Measurements from ENCODE around the gene NSD1.
A peak's percentile ranks its signal among the peaks of the same experiment; 100 is the strongest.
"Not testable (repeated sequence)": the region's sequence is repeated elsewhere in the genome, so short reads cannot be mapped to it uniquely, and the experiment has no call there.

Gene NSD1

GRCh38 chr5:177177847-177178437, 44.4 kb downstream of the NSD1 start:
- not testable (repeated sequence) for DNase-seq

- DNase-seq: no peak
These were observed 45.2 kb downstream of the NSD1 start for GRCh38 chr5:177178733-177179304.

GRCh38 chr5:177179431-177179830, 45.9 kb downstream of the NSD1 start:
- DNase-seq: no peak

DNA sequence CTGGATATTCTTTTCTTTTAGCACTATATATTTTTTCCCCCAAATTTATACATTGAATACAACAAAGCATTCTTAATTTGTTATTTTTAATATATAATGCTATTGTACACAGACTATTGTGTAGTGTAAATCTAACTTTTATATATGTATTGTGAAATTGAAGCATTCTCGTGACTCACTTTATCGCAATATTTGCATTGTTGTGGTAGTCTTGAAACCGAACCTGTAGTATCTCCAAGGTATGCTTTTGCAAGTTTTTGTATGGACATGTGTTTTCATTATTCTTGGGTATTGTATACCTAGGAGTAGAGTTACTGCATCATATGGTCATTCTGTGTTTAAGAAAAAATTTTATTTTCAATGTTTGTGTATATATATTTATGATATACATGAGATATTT, 49.6 kb downstream of the NSD1 start:
- DNase-seq: no peak

GRCh38 chr5:177183766-177184360, 50.3 kb downstream of the NSD1 start:
- DNase-seq: peak; percentile 58 to 76

GRCh38 chr5:177185993-177186392, 52.4 kb downstream of the NSD1 start:
- no peak for DNase-seq

- no peak for DNase-seq
These were observed 53.1 kb downstream of the NSD1 start for GRCh38 chr5:177186645-177187044.

DNA sequence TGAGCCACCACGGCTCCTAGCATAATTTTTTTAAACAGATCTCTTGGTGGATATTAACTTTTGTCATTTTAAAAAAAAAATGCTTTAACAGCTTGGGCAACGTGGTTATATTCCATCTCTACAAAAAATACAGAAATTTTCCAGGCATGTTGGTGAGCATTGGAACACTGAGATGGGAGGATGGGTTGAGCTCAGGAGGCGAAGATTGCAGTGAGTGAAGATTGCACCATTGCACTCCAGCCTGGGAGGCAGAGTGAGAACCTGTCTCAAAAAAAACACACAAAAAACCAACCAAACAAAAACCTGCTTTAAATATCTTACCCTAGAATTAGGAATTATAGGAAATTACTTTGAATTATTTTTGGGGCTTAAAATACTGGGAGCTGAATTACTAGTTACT, 55.2 kb downstream of the NSD1 start:
- DNase-seq: no peak

DNA sequence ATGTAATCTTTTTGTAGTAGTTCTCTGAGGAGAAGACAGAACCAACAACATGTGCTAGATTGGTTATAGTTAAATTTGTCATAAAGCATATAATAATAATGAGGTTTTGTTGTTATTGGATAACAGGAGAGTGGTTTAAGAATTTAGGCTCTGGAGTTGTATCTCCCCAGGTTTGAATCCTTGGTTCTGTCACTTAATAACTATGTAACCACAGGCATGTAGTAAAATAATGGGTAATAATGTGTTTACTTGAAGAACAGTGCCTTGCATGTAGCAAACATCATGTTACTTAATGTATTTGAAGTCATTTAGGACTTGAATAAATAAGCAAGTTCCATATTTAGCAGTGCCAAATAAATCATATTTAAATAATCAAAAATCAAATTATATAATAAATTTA, 55.8 kb downstream of the NSD1 start:
- DNase-seq: no peak

- no peak for DNase-seq
These were observed 56.4 kb downstream of the NSD1 start for GRCh38 chr5:177189965-177190364.

DNA sequence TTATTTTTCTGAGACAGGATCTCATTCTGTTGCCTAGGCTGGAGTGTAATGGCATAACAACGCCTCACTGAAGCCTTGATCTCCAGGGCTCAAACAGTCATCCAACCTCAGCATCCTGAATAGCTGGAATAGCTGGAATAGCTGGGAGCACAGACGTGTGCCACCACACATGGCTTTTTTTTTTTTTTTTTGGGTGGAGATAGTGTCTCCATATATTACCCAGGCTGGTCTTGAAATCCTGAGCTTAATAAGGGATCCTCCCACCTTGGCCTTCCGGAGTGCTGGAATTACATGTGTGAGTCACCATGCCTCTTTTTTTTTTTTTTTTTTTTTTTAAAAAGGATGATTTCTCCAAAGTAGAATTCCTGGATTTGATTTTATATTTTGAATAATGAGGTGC, 60.7 kb downstream of the NSD1 start:
- DNase-seq: no peak

GRCh38 chr5:177195307-177195952, 61.9 kb downstream of the NSD1 start:
- DNase-seq: no peak

DNA sequence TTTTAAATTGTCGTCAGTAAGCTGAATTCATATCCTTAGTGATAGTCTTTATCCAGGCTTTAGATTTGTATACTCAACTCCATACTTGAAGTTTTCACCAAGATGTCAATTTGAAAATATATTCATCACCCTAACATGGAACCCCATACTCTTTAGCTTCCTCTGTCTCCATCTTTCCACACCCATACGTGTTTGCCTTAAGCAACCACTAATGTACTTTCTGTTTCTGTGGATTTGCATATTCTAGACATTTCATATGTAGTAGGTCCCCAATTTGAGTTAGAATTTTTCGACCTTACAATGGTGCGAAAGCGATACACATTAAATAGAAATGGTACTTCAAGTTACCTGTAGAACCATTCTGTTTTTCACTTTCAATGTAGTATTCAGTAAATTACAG, 65.2 kb downstream of the NSD1 start:
- no peak for DNase-seq

- no peak for DNase-seq
These were observed 70.7 kb downstream of the NSD1 start for GRCh38 chr5:177204281-177204680.

DNA sequence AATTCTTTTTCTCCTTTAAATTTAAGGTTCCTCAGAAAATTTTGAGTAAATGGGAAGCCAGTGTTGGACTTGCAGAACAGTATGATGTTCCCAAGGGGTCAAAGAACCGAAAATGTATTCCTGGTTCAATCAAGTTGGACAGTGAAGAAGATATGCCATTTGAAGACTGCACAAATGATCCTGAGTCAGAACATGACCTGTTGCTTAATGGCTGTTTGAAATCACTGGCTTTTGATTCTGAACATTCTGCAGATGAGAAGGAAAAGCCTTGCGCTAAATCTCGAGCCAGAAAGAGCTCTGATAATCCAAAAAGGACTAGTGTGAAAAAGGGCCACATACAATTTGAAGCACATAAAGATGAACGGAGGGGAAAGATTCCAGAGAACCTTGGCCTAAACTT, 76.0 kb downstream of the NSD1 start:
- no peak for DNase-seq

DNA sequence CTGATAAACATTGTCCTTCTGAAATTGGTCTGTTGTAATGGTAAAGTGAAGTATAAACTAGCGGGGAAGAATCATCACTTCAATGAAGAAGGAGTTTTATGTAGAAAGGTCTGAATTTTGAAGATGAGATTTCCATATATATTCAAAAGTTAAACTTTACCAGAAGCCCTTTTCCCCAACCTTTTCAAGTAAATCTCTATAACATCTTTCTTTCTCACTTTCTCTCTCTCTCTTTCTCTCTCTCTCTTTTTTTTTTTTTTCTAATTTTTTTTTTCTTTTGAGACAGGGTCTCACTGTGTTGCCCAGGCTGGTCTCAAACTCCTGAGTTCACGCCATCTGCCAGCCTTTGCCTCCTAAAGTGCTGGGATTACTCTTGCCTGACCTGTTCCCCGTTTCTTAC, 78.7 kb downstream of the NSD1 start:
- no peak for DNase-seq

DNA sequence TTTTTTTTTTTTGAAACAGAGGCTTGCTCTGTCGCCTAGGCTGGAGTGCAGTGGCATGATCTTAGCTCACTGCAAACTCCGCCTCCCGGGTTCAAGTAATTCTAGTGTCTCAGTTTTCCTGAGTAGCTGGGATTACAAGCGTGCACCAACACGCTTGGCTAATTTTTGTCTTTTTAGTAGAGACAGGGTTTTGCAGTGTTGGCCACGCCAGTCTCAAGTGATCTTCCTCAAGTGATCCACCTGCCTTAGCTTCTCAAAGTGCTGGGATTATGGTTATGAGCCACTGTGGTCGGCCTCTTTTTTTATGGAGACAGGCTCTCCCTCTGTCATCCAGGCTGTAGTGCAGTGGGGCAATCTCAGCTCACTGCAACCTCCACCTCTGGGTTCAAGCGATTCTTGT, 87.0 kb downstream of the NSD1 start:
- no peak for DNase-seq

DNA sequence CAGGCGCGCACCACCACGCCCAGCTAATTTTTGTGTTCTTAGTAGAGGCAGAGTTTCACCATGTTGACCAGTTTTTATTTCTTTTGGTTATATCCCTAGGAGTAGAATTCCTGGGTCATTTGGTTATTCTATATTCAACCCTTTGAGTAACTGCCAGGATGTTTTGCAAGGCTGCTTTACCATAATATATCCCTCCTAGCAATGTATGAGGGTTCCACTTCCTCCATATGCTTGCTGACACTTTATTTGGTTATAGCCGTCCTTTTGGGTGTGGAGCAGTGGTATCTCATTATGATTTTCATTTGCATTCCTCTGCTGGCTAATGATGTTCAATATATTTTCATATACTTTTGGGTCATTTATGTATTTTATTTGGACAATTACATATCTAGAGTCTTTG, 88.7 kb downstream of the NSD1 start:
- DNase-seq: no peak

DNA sequence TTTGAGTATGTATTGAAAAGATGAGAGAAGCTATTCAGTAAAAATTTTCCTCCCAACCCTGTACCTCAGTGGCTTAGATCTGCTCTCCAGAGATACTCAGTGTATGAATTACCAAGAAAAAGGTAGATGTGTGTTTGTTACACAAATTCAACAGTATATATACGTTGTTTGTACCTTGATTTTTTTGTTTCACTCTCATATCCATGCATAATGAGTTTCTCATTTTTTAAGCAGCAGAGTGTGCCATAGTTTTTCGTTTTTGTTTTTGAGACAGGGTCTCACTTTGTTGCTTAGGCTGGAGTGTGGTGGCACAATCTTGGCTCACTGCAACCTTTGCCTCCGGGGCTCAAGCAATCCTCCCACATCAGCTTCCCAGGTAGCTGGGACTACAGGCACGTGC, 92.2 kb downstream of the NSD1 start:
- DNase-seq: no peak

GRCh38 chr5:177226860-177227259, 93.3 kb downstream of the NSD1 start:
- DNase-seq: no peak

DNA sequence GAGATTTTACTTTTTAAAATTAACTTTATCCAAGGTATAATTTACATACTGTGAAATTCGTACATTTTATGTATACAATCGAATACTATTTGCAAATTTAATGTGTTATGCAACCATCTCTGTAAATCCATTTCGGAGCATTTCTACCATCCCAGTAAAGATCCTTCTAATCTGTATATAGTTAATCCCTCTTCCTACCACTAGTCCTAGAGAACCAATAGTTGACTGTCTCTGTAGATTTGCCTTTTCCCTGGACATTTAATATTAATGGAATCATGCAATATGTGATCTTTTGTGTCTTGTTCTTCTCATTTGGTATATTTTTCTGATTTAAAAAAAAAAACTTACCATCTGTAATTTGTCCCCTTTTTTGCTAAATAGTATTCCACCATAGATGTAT, 95.2 kb downstream of the NSD1 start:
- no peak for DNase-seq

- no peak for DNase-seq
These were observed 97.1 kb downstream of the NSD1 start for GRCh38 chr5:177230660-177231059.

DNA sequence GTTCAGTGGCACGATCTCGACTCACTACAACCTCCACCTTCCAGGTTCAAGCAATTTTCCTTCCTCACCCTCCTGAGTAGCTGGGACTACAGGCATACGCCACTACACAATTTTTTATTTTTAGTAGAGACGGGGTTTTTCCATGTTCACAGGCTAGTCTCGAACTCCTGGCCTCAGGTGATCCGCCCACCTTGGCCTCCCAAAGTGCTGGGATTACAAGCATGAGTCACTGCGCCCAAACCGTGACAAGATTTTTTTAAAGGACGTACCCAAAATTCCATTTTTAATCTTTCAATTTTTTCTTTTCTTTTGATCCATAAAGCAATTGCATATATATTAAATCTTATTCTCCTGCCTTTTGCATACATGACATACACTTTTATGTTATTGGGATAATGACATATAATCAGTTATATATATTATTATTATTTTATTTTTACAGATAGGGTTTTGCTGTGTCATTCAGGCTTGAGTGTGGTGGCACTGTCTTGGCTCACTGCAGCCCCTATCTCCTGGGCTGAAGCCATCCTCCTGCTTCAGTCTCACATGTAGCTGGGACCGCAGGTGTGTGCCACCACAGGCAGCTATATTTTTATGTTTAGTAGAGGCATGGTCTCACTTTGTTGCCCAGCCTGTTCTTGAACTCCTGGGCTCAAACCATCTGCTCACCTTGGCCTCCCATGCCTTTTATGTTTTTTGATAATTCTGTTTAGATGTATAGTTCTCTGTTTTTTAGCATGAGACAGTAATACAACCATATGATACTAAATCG, 98.1 kb downstream of the NSD1 start:
- no peak for DNase-seq

All from inflammatory macrophage (primary cell).